Mesenteric fat pad (tissue), 1 donor: ENCODE results near the gene C1orf216. TPM values are rescaled to one million over a fixed set of nuclear protein-coding genes. Genes with fewer than 3 reads are reported as not detected.
"Not testable (repeated sequence)": the region's sequence is repeated elsewhere in the genome, so short reads cannot be mapped to it uniquely, and the experiment has no call there.

ENCODE experiments used
- DNase-seq: peaks from one replicate; pipeline ENCODE4 v3.0.0-alpha.2; 2020; ENCODE audit warnings: low spot score
- long read RNA-seq: library from polyadenylated mRNA; unstranded; transcript quantifications from one replicate; pipeline ENCODE4 v2.0.0, GENCODE V29; 2020
- total RNA-seq: library from RNA; stranded (reverse); fragmentation: NEBNext Ultra II Directional; extraction: Animal tissue kit (Norgen Biotek cat#: 25700); gene quantifications from one replicate; pipeline ENCODE4 v1.2.1, GENCODE V29; 2021
- donor health status: DM: yes; HTN: yes; CAD: no.

The C1orf216 gene
- 17.5 TPM for total RNA-seq
- long read RNA-seq, transcript C1orf216-201 (2 exons, 3,218 nt), result major isoform, 89 of 104 reads
- long read RNA-seq, partial matches to known transcripts, result 2 of 104 reads
- long read RNA-seq, other reads (novel, unspliced or antisense), result 12 of 104 reads

GRCh38 chr1:35718492-35719336 lies at the start of gene C1orf216:
Gene C1orf216 (minus strand): TSS chr1:35718884. CDS start chr1:35716321, 2,563 bp downstream.
- peak; percentile 92 for DNase-seq

GRCh38 chr1:35764283-35764682 lies 45.6 kb upstream of the C1orf216 start:
- DNase-seq, result no peak

DNA sequence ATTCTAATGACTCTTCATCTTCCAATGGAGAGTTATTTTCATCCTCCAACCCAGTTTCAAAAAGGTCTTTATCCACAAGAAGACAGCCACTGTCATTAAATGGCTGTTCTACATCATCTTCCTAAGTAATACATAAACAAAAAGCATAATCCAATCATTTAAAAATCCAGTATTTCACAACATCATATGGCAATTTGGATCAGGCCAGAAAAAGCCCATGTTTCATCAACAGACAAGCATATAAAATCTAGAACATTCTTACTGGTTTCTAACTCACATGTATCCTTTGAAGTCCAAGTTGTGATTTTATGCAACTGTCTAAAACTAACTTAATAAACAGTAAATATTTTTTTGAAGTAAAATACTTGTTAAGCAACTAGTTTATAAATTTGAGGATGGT lies 44.5 kb upstream of the C1orf216 start:
- no peak for DNase-seq

DNA sequence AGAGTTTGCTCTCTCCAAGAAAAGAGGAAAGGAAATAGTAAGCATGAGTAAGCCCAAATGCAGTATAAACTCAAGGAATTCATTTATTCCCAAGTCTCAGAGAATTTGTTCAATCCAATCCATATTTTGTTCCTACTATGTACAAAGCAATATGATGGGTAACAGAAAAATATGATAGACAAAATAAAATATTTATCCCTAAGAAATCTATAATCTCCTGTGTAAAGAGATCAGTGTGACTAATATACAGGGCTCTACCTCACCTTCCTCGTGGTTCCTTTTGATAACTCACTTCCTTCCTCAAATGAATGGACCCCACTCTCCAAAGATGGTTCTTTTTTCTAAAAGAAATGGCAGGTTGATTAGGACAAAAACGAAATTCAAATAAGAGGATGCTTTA lies 43.5 kb upstream of the C1orf216 start:
- no peak for DNase-seq

DNA sequence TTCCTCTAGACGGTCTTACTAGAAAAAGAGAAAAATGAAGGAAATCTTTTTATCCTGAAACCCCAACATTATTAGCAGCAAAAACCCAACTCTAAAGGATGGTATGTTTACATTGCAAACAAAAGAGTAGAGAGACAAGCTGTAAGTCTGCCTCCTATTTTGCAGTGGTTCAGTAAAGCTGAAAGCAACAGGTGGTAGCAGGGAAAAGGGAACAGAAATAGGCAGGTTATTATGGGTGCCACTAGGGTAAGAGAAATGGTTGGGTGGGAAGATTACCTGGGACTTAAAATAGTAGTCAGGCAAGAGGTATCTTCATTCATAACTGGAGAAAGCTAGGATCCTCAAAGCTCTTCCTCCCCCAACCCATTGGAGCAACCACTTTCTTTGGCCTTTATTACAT lies 37.4 kb upstream of the C1orf216 start:
- DNase-seq, result no peak

DNA sequence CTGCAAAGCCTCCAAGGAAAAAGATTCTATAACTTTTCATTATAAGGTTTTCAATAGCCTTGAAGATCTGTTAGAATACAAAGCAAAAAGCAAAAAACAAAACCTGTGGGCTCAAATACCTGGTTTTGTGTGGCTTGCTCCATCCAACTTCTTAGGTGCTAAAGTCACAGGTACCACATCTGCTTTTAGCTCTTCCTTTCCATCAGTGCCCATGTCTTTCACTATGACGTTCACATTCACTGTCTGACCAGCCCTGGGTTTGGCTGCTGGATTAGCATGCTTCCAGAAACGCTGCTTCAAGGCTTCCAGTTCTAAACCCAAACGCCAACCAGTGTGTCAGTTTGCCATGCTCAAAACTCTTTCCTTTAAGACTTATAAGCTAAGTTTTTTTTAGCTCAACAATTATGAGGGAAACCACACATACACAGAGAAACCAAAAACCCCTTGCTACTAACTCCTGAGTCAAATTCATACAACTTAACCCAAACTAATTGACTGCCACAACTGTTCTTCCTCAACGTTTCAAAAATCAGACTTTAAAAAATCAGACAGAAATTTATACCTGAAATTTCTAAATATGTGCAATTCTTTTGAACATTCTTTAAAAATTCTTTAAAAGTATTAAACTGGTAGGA lies 35.1 kb upstream of the C1orf216 start:
- DNase-seq, result no peak

- DNase-seq, result no peak
Observed at GRCh38 chr1:35748326-35748725, 29.6 kb upstream of the C1orf216 start.

- DNase-seq, result no peak
Observed at GRCh38 chr1:35745124-35745730, 26.5 kb upstream of the C1orf216 start.

DNA sequence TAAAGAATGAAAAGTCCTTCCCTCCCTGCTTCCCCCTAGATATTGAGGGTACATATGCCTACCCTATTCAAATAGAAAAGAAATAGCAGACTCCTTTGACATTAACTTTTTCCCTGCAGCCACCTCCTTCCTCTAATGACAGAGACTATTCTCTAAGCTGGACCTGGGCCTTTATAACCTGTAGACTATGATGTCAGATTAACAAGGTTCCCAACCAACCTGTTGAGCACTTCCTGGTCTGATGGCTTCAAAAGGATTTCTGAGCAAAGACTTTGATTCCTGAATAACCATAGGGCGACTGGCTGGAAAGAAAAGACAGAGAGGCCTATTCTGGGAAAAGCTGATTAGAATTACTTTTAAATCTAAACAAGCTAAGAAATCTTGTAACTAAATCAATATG lies 18.4 kb upstream of the C1orf216 start:
- no peak for DNase-seq

DNA sequence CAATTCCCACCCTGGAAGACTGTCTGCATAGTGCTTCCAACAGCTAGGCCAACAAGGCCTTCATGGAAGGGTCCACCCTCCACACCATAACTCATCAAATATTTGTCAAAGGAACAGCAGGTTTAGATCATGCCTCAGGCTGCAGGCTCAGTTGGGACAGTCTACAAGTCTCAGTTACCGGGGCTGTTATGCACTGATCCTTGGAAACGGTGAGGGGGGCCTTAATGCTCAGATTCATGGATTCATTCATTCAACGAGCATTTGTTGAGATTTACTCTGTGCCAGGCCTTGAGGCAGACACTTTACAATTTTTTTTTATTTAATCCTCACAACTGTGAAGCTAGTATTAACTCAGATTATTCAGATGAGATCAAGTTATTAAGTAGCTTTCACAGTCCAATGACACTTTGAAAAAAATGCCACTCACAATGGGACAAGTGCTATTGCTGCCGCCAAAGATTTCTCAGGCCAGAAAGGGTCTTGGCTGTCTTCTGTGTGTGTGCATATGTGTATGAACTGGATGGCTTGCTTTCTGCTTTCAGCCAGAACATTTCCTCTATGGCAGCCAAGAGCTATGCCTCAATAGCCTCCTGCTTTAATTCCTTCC lies 8.9 kb upstream of the C1orf216 start:
- no peak for DNase-seq

- no peak for DNase-seq
Observed at GRCh38 chr1:35726450-35727433, 8.1 kb upstream of the C1orf216 start.

GRCh38 chr1:35725596-35725995 lies 6.9 kb upstream of the C1orf216 start:
- DNase-seq, result peak; percentile 53

DNA sequence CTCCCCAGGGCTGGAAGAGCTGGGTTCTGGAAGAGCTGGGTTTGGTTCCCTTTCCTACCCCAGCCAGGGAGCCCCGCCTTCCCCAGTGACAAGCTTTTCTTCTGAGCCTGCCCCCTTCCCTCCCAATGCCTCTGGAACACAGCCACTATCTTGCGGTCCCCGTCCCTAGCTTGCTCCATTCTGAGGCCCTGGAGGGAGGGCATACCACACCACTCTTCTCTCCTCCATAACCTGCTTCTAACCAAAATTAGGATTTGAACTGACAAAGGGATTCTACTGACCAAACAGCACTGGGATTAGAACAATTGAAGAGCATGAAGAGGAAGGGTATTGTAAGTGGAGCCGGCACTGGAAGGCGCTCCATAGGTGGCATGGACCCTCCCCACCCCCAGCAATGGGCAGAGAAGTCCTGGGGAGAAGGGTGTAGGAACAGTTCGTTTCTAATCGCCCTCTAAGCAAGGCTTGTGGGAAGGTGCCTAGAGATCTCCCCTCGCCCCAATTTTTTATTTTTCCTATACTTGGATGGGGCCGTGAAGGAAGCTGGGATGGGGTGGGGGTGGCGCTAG lies 690 bp downstream of the C1orf216 start:
- no peak for DNase-seq

GRCh38 chr1:35715568-35716002 lies 3.1 kb downstream of the C1orf216 start:
- DNase-seq, result no peak

DNA sequence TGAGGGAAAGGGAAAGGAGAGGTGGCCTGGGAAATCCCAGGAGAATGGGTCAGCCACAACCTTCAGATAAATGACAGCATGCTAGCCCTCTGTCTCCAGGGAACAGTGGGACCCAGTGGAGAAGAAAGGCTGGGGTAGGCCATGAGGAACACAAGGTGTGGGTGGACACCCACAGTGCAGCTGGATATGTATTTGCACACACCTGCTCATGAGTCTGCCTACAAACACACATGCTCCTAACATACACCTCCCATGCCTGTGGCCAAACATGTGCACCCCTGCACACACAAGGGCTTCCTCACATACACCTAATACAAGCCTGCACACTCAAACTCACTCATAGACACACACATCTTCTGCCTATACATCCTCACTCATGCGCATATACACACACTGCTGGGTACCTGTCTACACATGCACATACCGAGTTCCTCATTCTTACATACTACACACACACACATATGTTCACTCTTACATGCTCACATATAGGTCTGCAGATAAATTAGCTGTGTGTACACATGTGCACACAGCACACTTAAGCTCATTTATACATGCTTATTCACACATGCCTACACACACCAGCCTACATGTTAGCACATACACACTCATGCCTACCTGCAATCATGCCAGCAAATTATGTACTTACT lies 3.6 kb downstream of the C1orf216 start:
- no peak for DNase-seq

DNA sequence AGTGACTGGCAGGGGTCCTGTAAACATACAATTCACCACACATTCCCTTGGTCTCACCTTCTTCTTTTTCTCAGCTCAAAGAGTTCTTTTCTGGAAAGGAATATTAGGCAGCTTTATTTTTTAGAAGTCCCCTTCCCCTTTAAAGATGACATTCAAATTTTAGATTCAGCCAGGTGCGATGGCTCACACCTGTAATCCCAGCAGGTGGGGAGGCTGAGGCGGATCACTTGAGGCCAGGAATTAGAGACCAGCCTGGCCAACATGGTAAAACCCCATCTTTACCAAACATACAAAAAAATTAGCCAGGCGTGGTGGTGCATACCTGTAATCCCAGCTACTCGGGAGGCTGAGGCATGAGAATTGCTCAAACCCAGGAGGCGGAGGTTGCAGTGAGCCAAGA lies 7.6 kb downstream of the C1orf216 start:
- DNase-seq, result not testable (repeated sequence)

DNA sequence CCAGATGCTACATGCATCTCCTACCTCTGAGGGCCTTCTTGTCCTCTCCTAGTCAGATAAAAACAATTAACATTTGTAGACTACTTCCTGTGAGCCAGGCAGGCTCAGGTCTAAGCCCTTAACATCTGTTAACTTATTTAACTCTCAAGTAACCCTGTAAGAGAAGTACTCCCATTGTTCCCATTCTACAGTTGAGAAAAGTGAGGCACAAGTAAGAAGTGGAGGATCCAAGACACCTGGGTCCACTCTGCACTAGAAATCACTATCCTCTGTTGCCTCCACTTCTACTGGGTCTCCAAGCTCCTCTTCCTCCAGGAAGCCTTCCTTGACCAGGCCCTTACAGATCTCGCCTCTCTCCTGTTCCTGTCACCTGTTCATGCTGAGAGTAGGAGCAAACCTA lies 9.7 kb downstream of the C1orf216 start:
- no peak for DNase-seq

- no peak for DNase-seq
Observed at GRCh38 chr1:35708441-35708921, 10.2 kb downstream of the C1orf216 start.
